AG04450 (cell line): Measurements from ENCODE around the gene GARIN1A. TPM values are rescaled to one million over a fixed set of nuclear protein-coding genes. Genes with fewer than 3 reads are reported as not detected.

Experiments
- CTCF ChIA-PET: fragments of 300-600, 350-600 bp; formaldehyde crosslinking; extraction: SDS; loops from one replicate; lab custom pipeline; 2022; ENCODE audit warnings: antibody characterized with exemption, inconsistent platforms; lab: Charles Lee
- POLR2A ChIA-PET: fragments of 350-600 bp; formaldehyde crosslinking; extraction: SDS; loops from one replicate; lab custom pipeline; 2021; ENCODE audit warnings: antibody characterized with exemption, inconsistent platforms; lab: Yijun Ruan, JAX
- DNase-seq: peaks from one replicate; pipeline ENCODE4 v3.0.0-alpha.2; 2011; ENCODE audit warnings: low read depth, low spot score
- H3K27ac ChIP-seq: one replicate; pipeline ENCODE4 v1.5.1; 2012; ENCODE audit warnings: low read depth, low read length, control low read depth
- H3K27me3 ChIP-seq: one replicate; pipeline ENCODE4 v1.6.0; 2012; ENCODE audit warnings: low read length; ENCODE audit not compliant: control insufficient read depth, insufficient read depth
- H3K4me3 ChIP-seq: 2 replicates; pipeline ENCODE4 v1.5.1; 2011; ENCODE audit warnings: mild to moderate bottlenecking, low read depth, low read length, control low read depth
- H3K9me3 ChIP-seq: 2 replicates; pipeline ENCODE4 v1.5.1; 2012; ENCODE audit warnings: low read length; ENCODE audit not compliant: control insufficient read depth, insufficient read depth
- CTCF ChIP-seq: IDR thresholded peaks from 2 replicates; pipeline ENCODE4 v1.5.1; 2011; ENCODE audit warnings: low read depth, low read length, control low read depth, inconsistent platforms
- polyA plus RNA-seq: library from polyadenylated mRNA; depleted of rRNA; stranded (reverse); fragments of >200 nt; gene quantifications from 2 replicates; pipeline ENCODE4 v1.2.3, GENCODE V29; 2011; rRNA removed
- small RNA-seq: library from RNA; depleted of rRNA; stranded (forward); fragments of <200 nt; gene quantifications from one replicate; pipeline ENCODE3, GENCODE V24; 2012; ENCODE audit warnings: low read depth; ENCODE audit not compliant: insufficient read length

The GARIN1A gene
- polyA plus RNA-seq, 1 experiment, result 0.47 TPM

DNA sequence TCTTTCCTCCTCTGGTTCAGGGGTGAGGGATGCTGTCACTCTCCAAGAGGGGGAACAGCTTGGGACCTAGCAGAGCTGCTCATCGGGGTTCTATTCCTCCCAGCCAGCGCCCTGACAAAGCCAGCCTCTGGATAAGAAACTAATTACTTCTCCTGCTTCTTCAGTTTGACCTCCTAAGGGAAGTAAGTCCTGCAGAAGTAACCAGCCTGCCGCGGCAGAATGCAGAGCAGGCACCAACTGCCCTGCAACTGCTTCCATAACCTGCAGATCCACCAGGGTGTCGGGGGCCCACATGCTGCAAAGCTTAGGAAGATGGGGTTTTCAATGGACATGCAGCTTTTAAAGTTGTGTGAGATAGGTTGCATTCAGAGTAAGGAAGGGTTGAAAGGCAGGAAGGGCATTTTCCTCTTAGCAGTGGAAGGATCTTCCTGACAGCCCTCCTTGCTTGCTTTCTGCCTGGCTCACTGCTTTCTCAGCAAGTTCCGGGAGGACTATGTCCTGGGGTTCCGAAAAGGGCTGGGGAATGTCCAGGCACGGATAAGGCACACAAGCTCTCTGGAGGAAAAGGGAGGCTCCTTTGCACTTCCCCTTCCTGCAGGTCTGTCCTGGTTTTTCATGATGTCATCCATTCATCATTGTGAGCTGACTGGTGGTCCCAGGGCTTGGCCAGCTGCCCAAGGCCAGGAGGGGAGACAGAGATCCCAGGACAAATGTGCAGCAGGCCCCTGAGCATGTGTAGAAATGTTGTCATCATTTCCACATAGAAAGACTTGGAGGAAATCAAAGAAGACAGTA is 42.8 kb downstream of the GARIN1A start:
- no peak for DNase-seq
- ChIA-PET CTCF (no interaction called here), POLR2A (no interaction called here)
- peaks cover 2% of the 10 kb centered on the region for H3K27me3 ChIP-seq
- H3K27ac ChIP-seq, result no peak overlapping the region
- no peaks in the 10 kb centered on the region for H3K9me3 ChIP-seq
- no peak for TF ChIP-seq CTCF
- no peak overlapping the region for H3K4me3 ChIP-seq

DNA sequence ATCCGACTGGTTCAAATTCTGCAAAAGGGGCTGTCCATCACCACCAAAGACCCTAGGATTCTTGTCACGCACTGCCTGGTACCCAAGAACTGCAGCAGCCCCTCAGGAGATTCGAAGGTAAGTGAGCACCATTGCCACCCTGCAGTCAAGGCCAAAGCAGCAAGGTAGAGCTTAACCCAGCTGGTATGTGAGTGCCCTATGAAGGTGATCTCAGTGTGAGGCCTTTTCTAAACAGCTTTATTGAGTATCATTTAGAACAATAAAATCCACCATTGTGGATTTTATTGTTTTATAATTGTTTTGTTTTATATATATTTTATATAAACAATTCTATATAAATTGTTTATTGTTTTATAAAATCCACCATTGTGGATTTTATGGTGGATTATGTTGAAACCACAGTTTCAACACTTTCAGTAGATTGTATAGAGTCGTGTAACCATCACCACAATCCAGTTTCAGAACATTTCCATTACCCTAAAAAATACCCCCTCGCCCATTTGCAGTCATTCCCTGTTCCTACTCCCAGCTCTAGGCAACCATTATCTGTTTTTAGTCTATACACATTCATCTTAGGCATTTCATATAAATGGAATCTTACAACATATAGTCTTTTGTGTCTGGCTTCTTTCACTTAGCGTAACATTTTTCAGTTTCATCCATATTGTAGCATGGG is 47.0 kb downstream of the GARIN1A start:
- Histone ChIP-seq H3K9me3 (no peaks in the 10 kb centered on the region), H3K27ac (no peak overlapping the region), H3K27me3 (peaks cover 9% of the 10 kb centered on the region), H3K4me3 (no peak overlapping the region)
- no peak for DNase-seq
- ChIA-PET CTCF (no interaction called here), POLR2A (interaction anchor here (0.7 kb wide), 1 partner anchor 10 kb away, joined by 7 read pairs; no protein-coding TSS in a partner anchor)
- no peak for TF ChIP-seq CTCF

DNA sequence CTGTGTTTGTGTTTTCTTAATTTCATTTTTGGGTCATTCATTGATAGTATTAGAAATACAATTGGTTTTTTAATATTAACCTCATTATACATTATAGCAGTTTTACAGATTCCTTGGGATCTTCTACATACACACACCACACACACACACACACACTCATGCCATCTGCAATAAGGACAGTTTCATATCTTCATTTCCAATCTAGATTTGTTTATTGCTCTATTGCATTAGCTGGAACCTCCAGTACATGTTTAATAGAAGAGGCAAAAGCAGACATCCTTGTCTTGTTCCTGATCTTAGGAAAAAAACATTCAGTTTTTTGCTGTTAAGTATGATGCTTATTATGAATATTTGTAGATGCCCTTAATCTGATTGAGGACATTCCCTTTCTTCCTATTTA is 49.3 kb downstream of the GARIN1A start:
- CTCF ChIA-PET, result no interaction called here
- Histone ChIP-seq H3K4me3 (no peak overlapping the region), H3K27ac (no peak overlapping the region), H3K27me3 (peaks cover 19% of the 10 kb centered on the region), H3K9me3 (no peaks in the 10 kb centered on the region)
- POLR2A ChIA-PET, result no interaction called here
- DNase-seq, result no peak
- no peak for TF ChIP-seq CTCF

Small RNAs within 50 kb of the gene (small RNA-seq; reads per million reads assigned to genes)
- gene RNA5SP242 (1.1 reads per million), gene RNA5SP243 (0.81 reads per million), gene RNU6-177P (not detected)

Other genes with a start within 250 kb of the GARIN1A start
- gene HILPDA, start 216.4 kb upstream of the GARIN1A start, polyA plus RNA-seq, result 15.9 and 17.8 TPM in 2 replicates
- gene METTL2B, start 195.5 kb upstream of the GARIN1A start, polyA plus RNA-seq, result 22.1 and 25.9 TPM in 2 replicates
- 593 and 815 TPM in 2 replicates for gene CALU, start 67.1 kb downstream of the GARIN1A start, polyA plus RNA-seq
- gene OPN1SW, start 103.5 kb downstream of the GARIN1A start, polyA plus RNA-seq, result not detected in 2 replicates
- 17.8 and 19.7 TPM in 2 replicates for gene CCDC136, start 119.7 kb downstream of the GARIN1A start, polyA plus RNA-seq
- 25.8 and 44.7 TPM in 2 replicates for gene FLNC, start 158.1 kb downstream of the GARIN1A start, polyA plus RNA-seq
- gene ATP6V1F, start 190.6 kb downstream of the GARIN1A start, polyA plus RNA-seq, result 150 and 193 TPM in 2 replicates
- 0.04 and 0.05 TPM in 2 replicates for gene KCP, start 238.4 kb downstream of the GARIN1A start, polyA plus RNA-seq